HG03575 (cell line): ENCODE results near the gene SWAP70.
A peak's percentile ranks its signal among the peaks of the same experiment; 100 is the strongest.
"Not testable (repeated sequence)": the region's sequence is repeated elsewhere in the genome, so short reads cannot be mapped to it uniquely, and the experiment has no call there.

Experiments
- ATAC-seq: cut with Tn5 transposase; IDR thresholded peaks from one replicate; pipeline ENCODE4 v1.9.1; 2021; ENCODE audit not compliant: unreplicated experiment, insufficient number of reproducible peaks, low FRiP score; ENCODE audit errors: extremely low read depth

The SWAP70 gene

DNA sequence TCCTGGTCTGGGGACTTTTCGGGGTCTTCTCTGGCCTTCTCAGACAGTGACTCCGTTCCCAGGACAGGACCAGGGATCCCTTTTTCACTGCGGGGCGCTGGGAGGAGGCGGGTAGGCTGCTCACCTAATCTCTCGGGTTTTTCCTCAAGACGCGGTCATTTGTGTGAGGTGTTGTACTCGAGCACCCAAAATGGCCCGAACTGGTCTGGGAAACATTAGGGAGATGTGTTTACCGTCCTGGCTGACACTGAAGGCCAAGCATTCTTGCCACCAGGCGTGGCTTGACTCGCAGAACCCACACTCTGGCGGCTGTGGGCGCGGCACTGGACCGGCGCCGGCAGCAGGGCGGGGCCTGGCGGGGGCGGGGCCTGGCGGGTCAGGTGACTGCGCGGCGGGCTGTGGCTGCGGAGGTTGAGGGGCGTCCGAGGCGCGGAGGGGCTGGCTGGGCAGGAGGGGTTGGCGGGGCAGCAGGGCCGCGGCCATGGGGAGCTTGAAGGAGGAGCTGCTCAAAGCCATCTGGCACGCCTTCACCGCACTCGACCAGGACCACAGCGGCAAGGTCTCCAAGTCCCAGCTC is at the start of gene SWAP70:
SWAP70 (plus strand) TSS at position 379 of the 577 bp plus-strand sequence; CDS start at position 482, 103 bp downstream.
- no peak for ATAC-seq

DNA sequence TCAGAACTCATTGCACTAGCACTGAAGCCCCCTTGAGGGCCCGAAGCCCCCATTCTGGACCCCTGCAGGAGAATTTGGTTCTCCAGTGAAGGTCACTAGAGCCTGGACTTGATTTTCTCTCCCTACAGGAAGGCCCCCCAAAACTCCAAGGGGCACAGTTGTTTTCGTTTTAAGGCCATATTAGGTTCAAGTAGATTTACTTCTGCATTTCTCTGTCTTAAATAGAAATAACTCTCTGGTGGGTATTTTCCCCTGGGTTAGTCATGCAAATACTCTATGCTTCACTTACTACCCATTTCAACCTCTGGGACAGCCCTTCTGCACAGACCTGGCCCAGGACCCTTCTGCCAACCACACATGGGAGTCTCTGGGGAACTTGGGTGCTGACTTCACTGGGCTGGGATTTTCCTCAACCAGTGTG is 48.8 kb upstream of the SWAP70 start:
- ATAC-seq = peak; percentile 42

DNA sequence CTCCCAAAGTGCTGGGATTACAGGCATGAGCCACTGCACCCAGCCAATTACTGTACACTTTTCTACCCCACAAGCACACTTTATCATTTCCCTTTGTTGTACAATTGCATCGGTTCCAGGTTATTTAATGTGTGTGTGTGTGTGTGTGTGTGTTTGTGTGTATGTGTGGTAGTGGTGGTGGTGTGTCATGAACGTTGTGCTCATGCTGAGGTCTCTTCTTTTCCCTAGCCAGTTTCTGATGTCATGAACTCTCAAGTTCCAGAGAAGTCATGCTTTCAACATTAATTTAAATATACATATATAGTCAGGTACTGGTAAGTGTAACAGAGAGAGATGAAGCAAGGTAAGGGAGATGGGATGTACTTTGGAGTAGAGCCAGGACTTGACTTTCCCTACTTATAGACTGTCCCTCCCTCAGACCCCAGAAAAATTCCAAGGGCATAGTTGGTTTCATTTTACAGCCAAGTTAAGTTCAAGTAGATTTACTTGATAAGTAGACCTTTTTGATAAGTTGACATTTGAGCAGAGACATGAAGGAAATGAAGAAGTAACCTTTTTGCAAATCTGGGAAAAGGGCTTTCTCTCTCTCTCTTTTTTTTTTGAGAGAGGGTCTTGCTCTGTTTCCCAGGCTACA is 47.7 kb upstream of the SWAP70 start:
- ATAC-seq = no peak

DNA sequence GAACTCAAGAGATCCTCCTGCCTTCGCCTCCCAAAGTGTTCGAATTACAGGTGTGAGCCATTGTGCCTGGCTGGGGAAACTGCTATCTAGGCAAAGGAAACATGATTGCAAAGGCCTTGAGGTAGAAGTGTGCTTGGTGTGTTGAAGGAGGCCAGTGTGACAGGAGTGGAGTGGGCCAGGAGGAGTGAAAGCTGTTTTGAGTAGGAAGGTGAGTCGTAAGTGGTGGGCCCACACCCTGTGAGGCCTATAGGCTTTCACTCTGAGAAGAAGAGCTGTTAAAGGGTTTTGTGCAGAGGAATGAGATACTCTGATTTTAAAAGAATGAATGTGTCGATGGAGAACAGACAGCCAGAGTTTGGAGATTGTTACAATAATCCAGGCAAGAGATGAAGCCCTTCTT is 47.0 kb upstream of the SWAP70 start:
- no peak for ATAC-seq

DNA sequence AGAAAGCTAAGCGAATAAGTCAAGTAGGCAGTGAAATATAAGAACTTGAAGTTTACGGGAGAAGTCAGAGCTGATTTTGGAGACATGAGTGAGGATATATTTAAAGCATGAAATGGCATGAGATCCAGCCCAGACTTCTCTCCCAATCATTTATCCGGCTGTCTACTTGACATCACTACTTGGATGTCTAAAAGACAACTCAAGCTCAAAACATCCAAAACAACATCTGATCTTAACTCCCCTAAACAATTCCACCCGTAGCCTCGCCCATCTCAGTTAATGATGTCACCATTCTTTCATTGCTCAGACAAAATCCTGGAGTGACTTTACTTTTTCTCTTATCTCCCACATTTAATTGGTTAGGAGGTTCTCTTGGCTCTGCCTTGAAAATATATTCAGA is 45.9 kb upstream of the SWAP70 start:
- no peak for ATAC-seq

DNA sequence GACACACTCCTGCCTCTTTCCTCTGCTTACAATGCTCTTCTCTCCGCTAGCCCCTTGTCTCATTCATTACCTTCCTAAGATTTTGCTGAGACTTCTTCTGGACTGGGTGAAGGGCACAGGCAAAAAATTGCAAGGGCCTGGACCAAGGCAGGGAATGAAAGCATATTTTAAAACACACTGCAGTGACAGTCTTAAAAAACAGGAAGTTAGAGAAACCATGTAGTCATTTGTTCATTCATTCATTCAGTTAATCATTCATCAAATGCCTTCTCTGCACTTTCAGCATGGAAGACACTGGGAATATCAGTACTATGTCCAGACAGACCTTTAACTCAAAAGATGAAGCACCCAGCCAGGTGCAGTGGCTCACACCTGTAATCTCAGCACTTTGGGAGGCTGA is 44.9 kb upstream of the SWAP70 start:
- no peak for ATAC-seq

DNA sequence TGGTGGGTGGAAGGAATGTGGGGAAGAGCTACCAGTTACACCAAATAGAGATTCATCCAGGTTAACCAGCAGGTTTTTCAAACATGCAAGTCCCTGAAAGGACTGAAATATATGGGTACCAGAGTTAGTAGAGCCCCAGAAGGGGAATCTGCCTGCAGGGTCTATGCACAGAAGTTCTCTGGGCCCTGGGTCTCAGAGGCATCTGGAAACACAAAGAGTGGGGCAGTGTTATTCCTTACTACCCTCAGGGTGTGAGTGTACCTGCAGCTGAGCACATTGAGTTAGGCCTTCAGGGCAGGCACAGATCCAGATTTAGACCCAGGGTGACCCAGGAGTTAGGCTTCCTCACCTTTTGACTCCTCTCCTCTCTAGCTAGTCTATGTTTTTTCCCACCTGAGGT is 43.9 kb upstream of the SWAP70 start:
- ATAC-seq = no peak

DNA sequence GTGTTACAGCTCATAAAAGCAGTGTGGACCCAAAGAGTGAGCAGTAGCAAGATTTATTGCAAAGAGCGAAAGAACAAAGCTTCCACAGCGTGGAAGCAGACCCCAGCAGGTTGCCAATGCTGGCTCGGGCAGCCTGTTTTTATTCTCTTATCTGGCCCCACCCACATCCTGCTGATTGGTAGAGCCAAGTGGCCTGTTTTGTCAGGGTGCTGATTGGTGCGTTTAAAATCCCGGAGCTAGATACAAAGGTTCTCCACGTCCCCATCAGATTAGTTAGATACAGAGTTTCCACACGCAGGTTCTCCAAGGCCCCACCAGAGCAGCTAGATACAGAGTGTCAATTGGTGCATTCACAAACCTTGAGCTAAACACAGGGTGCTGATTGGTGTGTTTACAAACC is 41.5 kb upstream of the SWAP70 start:
- ATAC-seq = not testable (repeated sequence)

DNA sequence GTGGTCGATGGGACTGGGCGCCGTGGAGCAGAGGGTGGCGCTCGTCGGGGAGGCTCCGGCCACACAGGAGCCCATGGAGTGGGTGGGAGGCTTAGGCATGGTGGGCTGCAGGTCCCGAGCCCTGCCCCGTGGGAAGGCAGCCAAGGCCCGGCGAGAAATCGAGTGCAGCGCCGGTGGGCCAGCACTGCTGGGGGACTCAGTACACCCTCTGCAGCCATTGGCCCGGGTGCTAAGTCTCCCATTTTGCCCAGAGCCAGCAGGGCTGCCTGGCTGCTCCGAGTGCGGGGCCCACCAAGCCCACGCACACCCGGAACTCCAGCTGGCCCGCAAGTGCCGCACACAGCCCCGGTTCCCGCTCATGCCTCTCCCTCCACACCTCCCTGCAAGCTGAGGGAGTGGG is 40.8 kb upstream of the SWAP70 start:
- ATAC-seq = not testable (repeated sequence)

DNA sequence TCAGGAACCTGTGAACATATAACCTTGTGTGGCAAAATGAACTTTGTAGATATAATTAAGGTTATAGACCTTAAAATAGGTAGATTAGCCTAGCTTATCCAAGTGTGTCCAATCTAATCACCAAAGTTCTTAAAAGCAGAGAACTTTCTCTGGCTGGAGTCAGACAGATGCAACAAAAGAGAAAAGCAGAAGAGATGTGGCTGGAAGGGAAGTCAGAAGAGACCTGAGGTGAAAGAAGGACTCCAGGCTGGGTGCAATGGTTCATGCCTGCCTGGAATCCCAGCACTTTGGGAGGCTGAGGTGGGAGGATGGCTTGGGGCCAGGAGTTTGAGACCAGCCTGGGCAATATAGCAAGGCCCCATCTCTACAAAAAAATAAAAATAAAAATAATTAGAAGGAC is 39.4 kb upstream of the SWAP70 start:
- ATAC-seq = no peak

DNA sequence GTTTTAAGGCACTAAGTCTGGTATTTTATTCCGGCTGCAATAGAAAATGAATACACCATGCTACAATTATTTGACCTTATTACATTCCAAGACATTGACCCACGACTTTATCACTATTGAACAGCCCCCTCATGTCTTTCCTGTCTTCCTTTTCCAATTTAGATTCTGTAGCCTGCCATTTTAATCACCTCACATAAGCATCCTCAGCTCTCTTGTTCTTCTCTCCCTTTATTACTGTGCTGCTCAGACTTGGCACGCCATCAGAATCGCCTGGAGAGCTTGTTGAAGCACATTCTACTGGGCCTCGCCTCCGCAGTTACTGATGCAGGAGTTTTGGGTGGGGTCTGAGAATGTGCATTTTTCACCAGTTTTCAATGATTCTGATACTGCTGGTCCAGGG is 38.7 kb upstream of the SWAP70 start:
- no peak for ATAC-seq

DNA sequence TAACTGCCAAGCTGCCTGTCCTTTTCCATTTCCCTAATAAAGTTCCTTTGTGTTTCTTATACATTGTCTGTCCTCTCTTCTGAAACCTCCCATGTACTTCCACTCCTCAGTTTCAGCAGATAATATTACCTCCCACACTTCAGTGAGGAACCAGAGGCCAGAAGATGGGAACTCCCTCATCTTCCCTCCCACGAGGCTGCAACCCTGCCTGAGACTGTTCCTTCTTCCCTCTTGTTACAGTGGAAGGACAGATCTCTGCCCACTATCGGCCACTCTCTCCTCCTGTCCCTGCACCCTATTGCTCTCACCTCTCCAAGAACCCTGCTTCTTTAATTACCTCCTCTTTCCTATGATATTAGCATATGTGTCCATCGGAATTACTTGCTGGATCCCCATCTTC is 38.1 kb upstream of the SWAP70 start:
- no peak for ATAC-seq

DNA sequence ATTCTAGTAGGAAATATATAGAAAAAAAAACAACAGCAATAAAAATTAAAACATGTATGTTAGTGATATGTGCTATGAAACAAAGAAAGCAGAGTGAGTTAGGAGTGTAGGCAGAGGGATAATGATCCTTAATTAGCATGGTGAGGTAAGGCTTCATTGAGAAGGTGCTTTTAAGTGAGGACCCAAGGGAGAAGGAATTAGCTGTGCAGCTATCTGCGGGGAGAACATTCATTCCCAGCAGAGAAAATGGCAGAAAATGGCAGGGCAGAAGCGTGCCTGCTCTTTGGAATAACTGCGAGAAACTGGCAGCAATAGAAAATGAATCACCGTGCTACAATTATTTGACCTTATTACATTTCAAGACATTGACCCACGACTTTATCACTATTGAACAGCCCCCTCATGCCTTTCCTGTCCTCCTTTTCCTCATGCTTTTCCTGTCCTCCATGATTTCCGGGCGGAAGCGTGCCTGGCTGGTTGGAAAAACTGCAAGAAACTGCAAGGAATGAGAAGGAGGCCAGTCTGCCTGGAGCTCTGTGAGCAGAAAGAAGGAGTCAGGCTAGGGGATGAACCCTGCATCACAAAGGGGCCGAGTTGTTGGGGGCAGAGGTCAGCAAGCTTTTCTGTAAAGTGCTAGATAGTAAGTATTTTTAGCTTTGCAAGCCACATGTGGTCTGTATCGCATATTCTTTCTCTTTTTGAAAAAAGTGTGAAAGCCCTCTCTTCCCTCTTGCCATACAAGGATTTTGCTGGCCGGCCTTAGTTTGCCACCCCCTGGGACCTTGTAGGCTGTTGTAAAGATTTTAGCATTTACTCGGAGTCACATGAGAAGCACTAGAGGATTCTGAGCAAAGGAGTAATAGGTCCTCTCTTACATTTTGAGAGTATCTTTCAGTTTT is 37.1 kb upstream of the SWAP70 start:
- ATAC-seq = no peak

DNA sequence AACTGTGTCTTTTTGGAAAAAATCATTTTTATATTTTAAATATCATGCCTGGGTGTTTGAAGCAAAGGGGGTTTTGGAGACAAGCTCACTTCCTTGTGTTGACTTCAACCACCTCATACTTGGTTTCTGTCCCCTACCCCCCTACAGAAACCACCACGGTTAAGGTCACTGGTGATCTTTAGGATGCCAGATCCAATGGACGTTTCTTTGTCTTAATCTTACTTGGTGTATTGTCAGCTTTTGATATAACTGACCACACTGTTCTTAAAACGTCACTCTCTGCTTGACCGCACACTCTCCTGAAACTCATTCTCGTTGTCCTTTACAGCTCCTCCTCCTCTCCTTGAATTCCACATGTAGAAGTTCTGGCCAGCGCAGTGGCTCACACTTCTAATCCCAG is 34.8 kb upstream of the SWAP70 start:
- ATAC-seq = no peak

DNA sequence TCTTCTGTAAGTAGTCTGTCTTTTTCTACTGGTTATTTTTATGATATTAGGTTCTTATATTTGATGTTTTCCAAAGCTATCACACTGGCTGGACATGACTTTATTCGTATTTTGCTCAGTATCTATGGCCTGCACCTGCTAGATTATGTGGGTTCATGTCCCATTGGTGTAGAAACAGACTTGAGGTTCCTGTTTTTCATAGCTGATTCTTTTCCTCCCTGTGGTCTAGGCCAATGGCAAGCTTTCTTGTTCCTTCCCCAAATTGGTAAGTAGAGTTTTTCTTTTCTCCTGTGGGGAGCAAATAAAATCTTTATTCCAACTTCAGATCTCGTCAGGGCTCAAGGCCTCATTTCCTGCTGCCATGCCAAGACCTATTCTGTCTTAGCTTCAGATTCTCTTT is 30.2 kb upstream of the SWAP70 start:
- no peak for ATAC-seq

DNA sequence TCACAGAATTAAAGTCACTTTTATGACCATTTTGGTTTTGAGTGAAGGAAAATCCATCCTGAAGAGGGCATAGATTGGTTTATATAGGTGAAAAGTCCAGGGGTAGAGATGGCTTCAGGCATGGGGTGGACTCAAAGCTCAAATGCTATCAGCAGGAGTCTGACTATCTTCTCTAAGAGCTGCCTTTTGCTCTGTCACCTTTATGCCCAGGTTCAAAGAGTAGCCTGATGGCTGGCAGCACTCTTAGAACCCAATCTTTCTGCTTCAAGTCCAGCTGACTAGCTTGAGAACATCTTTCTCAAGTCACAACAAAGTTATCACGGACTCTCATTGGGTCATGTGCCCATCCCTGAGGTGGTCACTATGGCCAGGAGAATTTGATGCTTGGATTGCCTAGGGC is 27.2 kb upstream of the SWAP70 start:
- ATAC-seq = no peak

DNA sequence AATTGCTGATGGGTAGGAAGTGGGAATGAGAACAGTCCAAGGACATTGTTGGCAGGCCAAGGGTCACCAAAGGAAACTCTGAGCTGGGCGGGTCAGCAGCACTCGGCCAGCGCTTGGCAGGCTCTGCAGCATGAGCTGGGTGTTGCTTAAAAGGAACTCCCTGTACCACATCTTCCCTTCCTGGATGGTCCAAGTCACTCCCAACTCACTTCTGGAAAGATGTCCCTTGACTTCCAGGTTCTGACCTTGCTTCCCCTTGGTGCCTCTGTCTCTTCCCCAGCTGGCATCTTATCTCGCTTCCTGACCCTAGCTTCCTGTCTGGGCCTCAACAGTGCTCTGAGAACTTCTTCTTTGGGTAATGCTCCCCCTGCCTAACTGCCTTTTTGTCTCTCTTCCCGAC is 24.8 kb upstream of the SWAP70 start:
- no peak for ATAC-seq

DNA sequence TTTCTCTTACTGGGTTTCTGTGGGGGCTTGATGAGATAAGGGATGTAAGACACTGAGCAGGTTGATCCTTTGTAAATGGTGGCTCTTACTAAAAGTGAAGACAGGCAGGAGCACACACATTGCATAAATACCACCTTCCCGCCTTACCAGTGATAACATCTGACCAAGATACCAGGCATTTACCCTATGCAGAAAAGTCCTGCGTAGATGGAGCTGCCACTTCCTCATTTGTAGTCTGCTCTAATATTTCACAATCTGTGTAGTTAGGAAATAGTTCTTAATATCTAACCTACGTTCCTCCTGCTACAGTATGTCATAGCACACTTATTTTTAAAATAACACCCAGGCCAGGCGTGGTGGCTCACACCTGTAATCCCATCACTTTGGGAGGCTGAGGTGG is 23.9 kb upstream of the SWAP70 start:
- ATAC-seq = no peak

DNA sequence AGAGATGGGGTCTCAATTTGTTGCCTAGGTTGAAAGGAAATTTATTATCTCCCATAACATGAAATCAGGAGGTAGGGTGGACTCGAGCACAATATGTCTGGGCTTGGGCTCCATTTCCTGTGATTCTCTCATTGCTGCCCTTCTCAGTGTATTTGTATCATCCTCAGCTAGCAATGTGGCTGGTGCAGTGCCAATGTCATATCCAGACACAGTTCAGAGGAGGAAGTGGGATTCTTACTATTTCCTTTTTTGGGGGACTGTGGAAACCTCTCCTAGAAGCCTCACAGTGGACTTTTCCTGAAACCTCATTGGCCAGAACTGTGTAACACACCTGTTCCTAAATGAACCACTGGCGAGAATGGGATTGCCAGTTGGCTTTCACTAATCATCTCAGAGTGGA is 21.0 kb upstream of the SWAP70 start:
- no peak for ATAC-seq

DNA sequence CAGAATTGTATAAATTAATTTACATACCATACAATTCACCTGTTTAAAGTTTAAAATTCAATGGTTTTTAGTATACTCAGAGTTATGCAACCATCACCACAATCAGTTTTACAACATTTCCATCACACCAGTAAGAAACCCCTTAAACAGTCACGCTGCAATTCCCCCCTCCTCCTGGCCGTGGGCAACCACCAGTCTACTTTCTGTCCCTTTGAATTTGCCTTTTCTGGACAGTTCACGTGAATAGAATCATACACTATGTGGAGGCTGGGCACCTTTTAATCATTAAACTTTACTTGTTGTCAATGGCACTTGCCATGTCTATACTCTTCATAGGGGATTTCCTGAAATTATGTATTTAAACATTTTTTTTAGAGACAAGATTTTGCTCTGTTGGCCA is 20.1 kb upstream of the SWAP70 start:
- no peak for ATAC-seq
